GM20000 (cell line): ENCODE data around the gene PTPRE.

Experiments used
- DNase-seq: peaks from one replicate; pipeline ENCODE4 v3.0.0; 2012; ENCODE audit warnings: low spot score
- CTCF ChIP-seq: IDR thresholded peaks from 2 replicates; pipeline ENCODE4 v1.5.1; 2012; ENCODE audit warnings: mild to moderate bottlenecking, control low read depth; ENCODE audit errors: extremely low read depth, missing control alignments

PTPRE gene

GRCh38 chr10:128046156-128046952, 139.5 kb downstream of the PTPRE start:
- DNase-seq: no peak
- TF ChIP-seq CTCF: no peak

- TF ChIP-seq CTCF: no peak
- DNase-seq: no peak
Measured at GRCh38 chr10:128046953-128047290, 140.0 kb downstream of the PTPRE start.

GRCh38 chr10:128047351-128047750, 140.4 kb downstream of the PTPRE start:
- TF ChIP-seq CTCF: no peak
- DNase-seq: peak; percentile 87

GRCh38 chr10:128047991-128048818, 141.3 kb downstream of the PTPRE start:
- TF ChIP-seq CTCF: no peak
- no peak for DNase-seq

GRCh38 chr10:128048819-128049210, 141.9 kb downstream of the PTPRE start:
- TF ChIP-seq CTCF: no peak
- DNase-seq: no peak

GRCh38 chr10:128049226-128050120, 142.6 kb downstream of the PTPRE start:
- no peak for TF ChIP-seq CTCF
- DNase-seq: no peak
